Sigmoid colon (tissue), 7 donors: ENCODE results near the gene MACROH2A1. TPM values are rescaled to one million over a fixed set of nuclear protein-coding genes. Genes with fewer than 3 reads are reported as not detected.

Experiments
- DNase-seq: peaks from one replicate; pipeline ENCODE4 v3.0.0-alpha.2; 2019
- H3K27ac ChIP-seq, 4 donors: fragments of 200-600 bp; sonication (generic); one replicate each; pipeline ENCODE4 v1.5.1; 2016 to 2019; ENCODE audit warnings: mild to moderate bottlenecking in 1 of 4
- H3K27me3 ChIP-seq, 3 donors: fragments of 200-600 bp; sonication (generic); one replicate each; pipeline ENCODE4 v1.5.1; 2019; ENCODE audit warnings: mild to moderate bottlenecking in 1 of 3
- H3K36me3 ChIP-seq, 4 donors: fragments of 200-600 bp; sonication (generic); one replicate each; pipeline ENCODE4 v1.5.1; 2016 to 2019
- H3K4me1 ChIP-seq, 4 donors: fragments of 200-600 bp; sonication (generic); one replicate each; pipeline ENCODE4 v1.5.1; 2017 to 2019
- H3K4me3 ChIP-seq, 4 donors: fragments of 200-600 bp; sonication (generic); one replicate each; pipeline ENCODE4 v1.5.1; 2017 to 2019; ENCODE audit warnings: mild to moderate bottlenecking in 2 of 4, moderate library complexity in 1 of 4
- H3K9me3 ChIP-seq, 4 donors: fragments of 200-600 bp in 3 of 4; sonication (generic) in 3 of 4; one replicate each; pipeline versions ENCODE4 v1.5.1 to v1.6.1; 2013 to 2019
- CTCF ChIP-seq, 4 experiments: fragments of 450-650 bp in 3 of 4; fragments of 200-600 bp in 1 of 4; IDR thresholded peaks; one replicate each; pipeline ENCODE4 v1.5.1; 2016 to 2019; ENCODE audit warnings: antibody characterized with exemption in 4 of 4, mild to moderate bottlenecking in 3 of 4, moderate library complexity in 2 of 4
- EP300 ChIP-seq, 4 donors: sonication (generic); formaldehyde crosslinking; IDR thresholded peaks; one replicate each; pipeline ENCODE4 v1.6.1; 2017; ENCODE audit warnings: antibody characterized with exemption in 4 of 4
- POLR2A ChIP-seq, 2 donors: fragments of 450-650 bp; IDR thresholded peaks; one replicate each; pipeline ENCODE4 v1.6.1; 2016; ENCODE audit warnings: antibody characterized with exemption in 2 of 2, mild to moderate bottlenecking in 2 of 2, moderate library complexity in 2 of 2
- POLR2AphosphoS5 ChIP-seq, 4 donors: sonication (generic); formaldehyde crosslinking; IDR thresholded peaks; one replicate each; pipeline ENCODE4 v1.6.1; 2017; ENCODE audit warnings: antibody characterized with exemption in 4 of 4
- WGBS, 2 donors: extraction: QIAGEN DNeasy Blood & Tissue Kit; methylation state at CpG; one replicate each; pipeline ENCODE4 v1.1.7; 2013; 5-methylcytosine and 5-hydroxymethylcytosine counted together
- intact Hi-C: fragments of 100-400 bp; cut with DNase I; formaldehyde crosslinking; loops from one replicate; pipeline ENCODE4 v1.15.1; 2023
- polyA plus RNA-seq, 3 donors: library from polyadenylated mRNA; stranded (reverse); fragments of 200-250 nt; gene quantifications; one replicate each; pipeline ENCODE4 v1.2.3, GENCODE V29; 2013
- total RNA-seq, 4 donors: library from RNA; depleted of rRNA; stranded (reverse); fragments of >200 nt; gene quantifications; one replicate each; pipeline ENCODE4 v1.1.0, GENCODE V29; 2016
- donor health status: healthy with polysubstance abuse.
- donor health status: Bipolar disorder and iron deficiency.
- donor health status: healthy.

MACROH2A1 gene
- total and polyA plus RNA-seq, 7 donors = 123 to 202 (median 175) TPM

DNA sequence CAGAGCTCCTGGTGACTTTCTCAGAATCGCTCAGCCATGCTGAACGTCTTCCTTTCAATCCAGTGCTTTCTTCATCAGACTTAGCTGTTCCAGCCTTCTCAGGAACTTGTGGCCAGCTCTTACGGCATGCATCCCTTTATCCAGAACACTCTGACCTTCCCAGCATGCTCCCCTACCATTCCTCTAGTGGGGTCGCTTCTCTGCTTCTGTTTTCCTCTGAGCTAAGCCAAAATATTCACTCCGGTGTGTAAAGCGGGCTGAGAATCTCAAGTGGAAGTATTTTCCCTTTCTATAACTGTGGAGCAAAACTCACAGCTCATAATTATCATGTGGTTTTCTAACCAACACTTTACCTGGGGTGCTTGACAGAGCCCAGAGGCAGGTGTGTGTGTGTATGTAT, 41.9 kb upstream of the MACROH2A1 start:
- Histone ChIP-seq H3K36me3 (no peaks in the 10 kb centered on the region), H3K27ac (no peak overlapping the region), H3K4me1 (peaks cover 0 to 33% (median 25%) of the 10 kb centered on the region in 4 donors), H3K27me3 (no peaks in the 10 kb centered on the region), H3K9me3 (no peaks in the 10 kb centered on the region), H3K4me3 (no peak overlapping the region)
- intact Hi-C loops = no loop called here
- 65 to 87% methylated on average over 6 of the region's 6 CpGs for WGBS, 2 donors
- TF ChIP-seq POLR2A (IDR thresholded peaks at IDR 0.05) (no peak), EP300 (IDR thresholded peaks at IDR 0.05) (no peak), CTCF (IDR thresholded peaks at IDR 0.05) (no peak), POLR2AphosphoS5 (IDR thresholded peaks at IDR 0.05) (no peak)
- peak; percentile 11 for DNase-seq

- WGBS, 2 donors = 75 to 78% methylated on average over 11 of the region's 11 CpGs
- peaks cover 0 to 38% (median 29%) of the 10 kb centered on the region in 4 donors for H3K4me1 ChIP-seq
- TF ChIP-seq POLR2AphosphoS5 (IDR thresholded peaks at IDR 0.05) = no peak
- no peak for TF ChIP-seq EP300 (IDR thresholded peaks at IDR 0.05)
- TF ChIP-seq CTCF (IDR thresholded peaks at IDR 0.05) = no peak
- no peak for TF ChIP-seq POLR2A (IDR thresholded peaks at IDR 0.05)
- no peaks in the 10 kb centered on the region for H3K36me3 ChIP-seq
- no peaks in the 10 kb centered on the region for H3K9me3 ChIP-seq
- intact Hi-C loops = no loop called here
- no peak overlapping the region for H3K4me3 ChIP-seq
- no peak overlapping the region for H3K27ac ChIP-seq
- no peaks in the 10 kb centered on the region for H3K27me3 ChIP-seq
- peak; percentile 35 for DNase-seq
Measured at GRCh38 chr5:135439231-135440205, 40.5 kb upstream of the MACROH2A1 start.

GRCh38 chr5:135438636-135439221, 39.7 kb upstream of the MACROH2A1 start:
- no peak for TF ChIP-seq EP300 (IDR thresholded peaks at IDR 0.05)
- TF ChIP-seq POLR2AphosphoS5 (IDR thresholded peaks at IDR 0.05) = no peak
- TF ChIP-seq CTCF (IDR thresholded peaks at IDR 0.05) = no peak
- no peak for TF ChIP-seq POLR2A (IDR thresholded peaks at IDR 0.05)
- intact Hi-C loops = no loop called here
- Histone ChIP-seq H3K4me1 (peaks cover 0 to 41% (median 31%) of the 10 kb centered on the region in 4 donors), H3K9me3 (no peaks in the 10 kb centered on the region), H3K36me3 (no peaks in the 10 kb centered on the region), H3K27ac (peak overlapping the region in 2 of 4 donors; percentile 58 to 65), H3K27me3 (no peaks in the 10 kb centered on the region), H3K4me3 (no peak overlapping the region)
- no peak for DNase-seq
- WGBS, 2 donors = 70 to 85% methylated on average over 10 of the region's 10 CpGs

- DNase-seq = peak; percentile 90
- H3K36me3 ChIP-seq = no peaks in the 10 kb centered on the region
- peak overlapping the region in 3 of 4 donors; percentile 32 to 65 (median 58) for H3K27ac ChIP-seq
- whole genome bisulfite sequencing, 2 donors = 48 to 68% methylated on average over 13 of the region's 13 CpGs
- intact Hi-C loops = no loop called here
- peaks cover 0 to 34% (median 28%) of the 10 kb centered on the region in 4 donors for H3K4me1 ChIP-seq
- no peaks in the 10 kb centered on the region for H3K9me3 ChIP-seq
- H3K27me3 ChIP-seq = no peaks in the 10 kb centered on the region
- no peak for TF ChIP-seq POLR2A (IDR thresholded peaks at IDR 0.05)
- TF ChIP-seq POLR2AphosphoS5 (IDR thresholded peaks at IDR 0.05) = peak in 2 of 4 donors; percentile 51 to 53
- TF ChIP-seq CTCF (IDR thresholded peaks at IDR 0.05) = no peak
- no peak overlapping the region for H3K4me3 ChIP-seq
Measured at GRCh38 chr5:135437796-135438560, 38.9 kb upstream of the MACROH2A1 start.
